ENCODE data around the gene RTP2.

RTP2 gene

DNA sequence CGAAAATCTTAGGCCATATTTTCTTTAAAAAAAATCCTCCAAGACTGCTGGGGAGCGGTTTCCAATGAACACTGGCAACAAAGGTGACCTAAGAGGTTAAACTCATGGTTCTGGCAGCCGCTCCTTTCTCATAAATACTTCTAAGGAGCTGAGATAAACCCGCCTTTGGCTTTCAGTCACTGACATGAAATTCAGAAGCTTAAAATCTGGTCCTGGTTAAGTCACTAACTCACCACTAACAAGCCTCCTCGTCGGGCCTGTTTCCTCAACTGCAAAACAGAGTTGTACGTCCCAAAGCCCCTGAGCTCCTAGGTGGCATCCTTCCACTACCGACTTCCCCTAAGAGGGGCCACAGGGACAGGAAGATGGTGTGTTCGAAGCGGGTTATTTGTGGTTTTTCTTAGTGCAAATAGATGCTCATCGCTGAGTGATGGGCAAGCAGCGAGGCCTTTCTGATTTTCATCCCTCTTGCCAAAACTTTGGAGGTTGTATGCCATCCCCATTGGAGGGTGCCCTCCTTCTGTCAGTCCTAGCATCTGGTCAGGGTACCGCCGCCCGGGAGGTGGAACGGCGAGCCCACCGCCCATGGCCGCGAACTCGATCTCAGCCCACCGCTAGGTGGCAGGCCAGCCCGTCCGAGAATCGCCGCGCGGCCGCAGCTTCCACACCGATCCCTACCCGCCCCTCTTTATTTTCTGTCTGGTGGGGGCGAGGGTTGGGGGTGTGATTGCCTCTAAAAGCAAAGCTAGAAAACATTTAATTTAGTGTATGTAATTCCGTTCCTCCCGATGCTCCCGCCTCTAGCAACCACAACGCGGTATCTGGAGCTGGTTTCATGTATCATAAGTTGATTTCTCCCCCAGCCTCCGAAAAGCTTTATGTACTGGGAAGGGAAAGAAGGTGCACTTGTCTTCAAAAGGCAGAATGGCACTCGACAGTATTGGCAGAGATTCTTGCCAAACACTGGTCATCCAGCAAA, 38.4 kb upstream of the RTP2 start:
- TF ChIP-seq ZBTB7A (IDR thresholded peaks at IDR 0.05; ENCODE audit: low read depth) (peak; percentile 99), RAD21 (IDR thresholded peaks at IDR 0.05; ENCODE audit: low read depth) (peak; percentile 84), YY1 (IDR thresholded peaks at IDR 0.05; ENCODE audit: low read depth) (peak; percentile 59; the same call in 1 of the 2 replicates)
- TF ChIP-seq, protein P1, sequence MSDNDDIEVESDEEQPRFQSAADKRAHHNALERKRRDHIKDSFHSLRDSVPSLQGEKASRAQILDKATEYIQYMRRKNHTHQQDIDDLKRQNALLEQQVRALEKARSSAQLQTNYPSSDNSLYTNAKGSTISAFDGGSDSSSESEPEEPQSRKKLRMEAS (IDR thresholded peaks at IDR 0.05) = no peak; the same call in 1 of the 2 replicates

DNA sequence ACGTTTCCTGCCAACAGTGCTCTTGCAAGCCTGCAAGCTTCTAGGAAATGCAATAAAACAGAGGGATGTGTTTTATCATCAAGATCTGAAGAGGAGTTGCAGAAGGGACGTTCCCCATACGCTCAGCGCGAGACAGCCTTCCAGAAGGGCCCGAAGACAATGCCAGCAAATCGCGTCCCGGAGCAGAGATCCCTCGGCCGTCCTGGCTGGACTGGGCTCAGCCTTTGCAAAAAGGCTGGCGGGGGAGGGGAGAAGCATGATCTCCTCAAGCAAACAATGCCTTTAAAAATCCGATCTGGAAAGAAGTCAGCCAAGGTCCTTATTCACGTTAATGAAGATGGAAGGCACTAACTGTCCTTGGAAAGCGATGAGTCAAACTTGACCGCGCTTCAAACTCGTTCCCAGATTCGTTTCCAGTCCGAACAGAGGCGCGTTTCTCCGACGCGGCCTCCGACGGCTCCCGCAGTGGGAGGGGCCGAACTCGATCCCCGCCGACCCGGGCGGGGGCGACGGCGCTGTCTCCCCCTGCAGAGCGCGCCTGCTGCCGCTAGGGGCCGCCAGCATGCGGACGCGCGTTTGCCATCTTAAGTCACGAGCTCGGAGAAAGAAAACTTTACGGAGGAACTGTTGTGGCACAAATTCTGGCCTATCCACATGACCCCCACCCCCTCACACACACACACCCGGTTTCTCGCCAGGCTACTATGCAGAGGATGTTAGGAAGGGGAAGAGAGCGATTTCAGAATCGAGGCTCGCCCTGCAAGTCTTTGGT, 37.4 kb upstream of the RTP2 start:
- no peak for TF ChIP-seq EP300 (IDR thresholded peaks at IDR 0.05; ENCODE audit: borderline replicate concordance)
- peak; percentile 43; the same call in 1 of the 2 replicates for TF ChIP-seq RAD21 (IDR thresholded peaks at IDR 0.05; ENCODE audit: low read depth)
- no peak for TF ChIP-seq FOXM1 (IDR thresholded peaks at IDR 0.05; ENCODE audit: borderline replicate concordance, low read depth)
- TF ChIP-seq, protein P2, sequence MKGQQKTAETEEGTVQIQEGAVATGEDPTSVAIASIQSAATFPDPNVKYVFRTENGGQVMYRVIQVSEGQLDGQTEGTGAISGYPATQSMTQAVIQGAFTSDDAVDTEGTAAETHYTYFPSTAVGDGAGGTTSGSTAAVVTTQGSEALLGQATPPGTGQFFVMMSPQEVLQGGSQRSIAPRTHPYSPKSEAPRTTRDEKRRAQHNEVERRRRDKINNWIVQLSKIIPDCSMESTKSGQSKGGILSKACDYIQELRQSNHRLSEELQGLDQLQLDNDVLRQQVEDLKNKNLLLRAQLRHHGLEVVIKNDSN (IDR thresholded peaks at IDR 0.05) = peak; percentile 29
- peak; percentile 77; the same call in 1 of the 2 replicates for TF ChIP-seq EGR1 (IDR thresholded peaks at IDR 0.05)
- no peak; the same call in 1 of the 2 replicates for TF ChIP-seq CREB1 (IDR thresholded peaks at IDR 0.05; ENCODE audit: low read depth)
- no peak for TF ChIP-seq TAF1 (IDR thresholded peaks at IDR 0.05; ENCODE audit: low read depth)
- TF ChIP-seq NFIC (IDR thresholded peaks at IDR 0.05) = no peak
- peak; percentile 86 for TF ChIP-seq YY1 (IDR thresholded peaks at IDR 0.05; ENCODE audit: low read depth)
- TF ChIP-seq CEBPB (IDR thresholded peaks at IDR 0.05) = no peak
- TF ChIP-seq TCF12 (IDR thresholded peaks at IDR 0.05; ENCODE audit: low read depth) = no peak
- TF ChIP-seq TEAD4 (IDR thresholded peaks at IDR 0.05) = no peak
- TF ChIP-seq, protein P1 (IDR thresholded peaks at IDR 0.05) = peak; percentile 77
- TF ChIP-seq, protein P3, sequence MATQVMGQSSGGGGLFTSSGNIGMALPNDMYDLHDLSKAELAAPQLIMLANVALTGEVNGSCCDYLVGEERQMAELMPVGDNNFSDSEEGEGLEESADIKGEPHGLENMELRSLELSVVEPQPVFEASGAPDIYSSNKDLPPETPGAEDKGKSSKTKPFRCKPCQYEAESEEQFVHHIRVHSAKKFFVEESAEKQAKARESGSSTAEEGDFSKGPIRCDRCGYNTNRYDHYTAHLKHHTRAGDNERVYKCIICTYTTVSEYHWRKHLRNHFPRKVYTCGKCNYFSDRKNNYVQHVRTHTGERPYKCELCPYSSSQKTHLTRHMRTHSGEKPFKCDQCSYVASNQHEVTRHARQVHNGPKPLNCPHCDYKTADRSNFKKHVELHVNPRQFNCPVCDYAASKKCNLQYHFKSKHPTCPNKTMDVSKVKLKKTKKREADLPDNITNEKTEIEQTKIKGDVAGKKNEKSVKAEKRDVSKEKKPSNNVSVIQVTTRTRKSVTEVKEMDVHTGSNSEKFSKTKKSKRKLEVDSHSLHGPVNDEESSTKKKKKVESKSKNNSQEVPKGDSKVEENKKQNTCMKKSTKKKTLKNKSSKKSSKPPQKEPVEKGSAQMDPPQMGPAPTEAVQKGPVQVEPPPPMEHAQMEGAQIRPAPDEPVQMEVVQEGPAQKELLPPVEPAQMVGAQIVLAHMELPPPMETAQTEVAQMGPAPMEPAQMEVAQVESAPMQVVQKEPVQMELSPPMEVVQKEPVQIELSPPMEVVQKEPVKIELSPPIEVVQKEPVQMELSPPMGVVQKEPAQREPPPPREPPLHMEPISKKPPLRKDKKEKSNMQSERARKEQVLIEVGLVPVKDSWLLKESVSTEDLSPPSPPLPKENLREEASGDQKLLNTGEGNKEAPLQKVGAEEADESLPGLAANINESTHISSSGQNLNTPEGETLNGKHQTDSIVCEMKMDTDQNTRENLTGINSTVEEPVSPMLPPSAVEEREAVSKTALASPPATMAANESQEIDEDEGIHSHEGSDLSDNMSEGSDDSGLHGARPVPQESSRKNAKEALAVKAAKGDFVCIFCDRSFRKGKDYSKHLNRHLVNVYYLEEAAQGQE (IDR thresholded peaks at IDR 0.05; ENCODE audit: low read depth) = no peak
- TF ChIP-seq ZBTB7A (IDR thresholded peaks at IDR 0.05; ENCODE audit: low read depth) = peak; percentile 99

DNA sequence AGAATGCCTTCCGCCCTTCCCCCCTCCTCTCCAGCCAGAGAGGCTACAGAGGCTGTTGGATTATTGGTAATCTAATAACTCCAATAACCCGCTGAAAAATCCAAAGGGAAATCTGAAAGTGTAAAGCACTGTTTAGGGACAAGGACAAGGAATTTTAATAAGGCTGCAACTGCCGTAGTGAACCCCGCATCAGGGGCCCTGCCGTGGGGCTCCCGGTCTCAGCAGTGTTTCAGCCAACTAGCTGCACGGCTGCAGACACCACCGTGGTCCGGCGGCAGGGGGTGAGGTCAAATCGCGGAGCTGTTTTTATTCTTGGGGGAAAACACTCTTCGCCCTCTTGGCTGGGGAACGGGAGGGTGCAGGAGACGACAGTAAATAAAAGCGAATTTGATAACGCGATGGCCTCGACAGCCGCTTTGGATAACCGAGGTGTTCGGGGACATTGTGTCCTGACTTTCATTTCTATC, 36.8 kb upstream of the RTP2 start:
- TF ChIP-seq TEAD4 (IDR thresholded peaks at IDR 0.05) (0 out of 2 replicates have a peak, but pooled peaks have one; percentile 40), TCF12 (IDR thresholded peaks at IDR 0.05; ENCODE audit: low read depth) (0 out of 2 replicates have a peak, but pooled peaks have one; percentile 22), TAF1 (IDR thresholded peaks at IDR 0.05; ENCODE audit: low read depth) (no peak), NFIC (IDR thresholded peaks at IDR 0.05) (peak; percentile 21; the same call in 1 of the 2 replicates), YY1 (IDR thresholded peaks at IDR 0.05; ENCODE audit: low read depth) (no peak), RAD21 (IDR thresholded peaks at IDR 0.05; ENCODE audit: low read depth) (no peak)

DNA sequence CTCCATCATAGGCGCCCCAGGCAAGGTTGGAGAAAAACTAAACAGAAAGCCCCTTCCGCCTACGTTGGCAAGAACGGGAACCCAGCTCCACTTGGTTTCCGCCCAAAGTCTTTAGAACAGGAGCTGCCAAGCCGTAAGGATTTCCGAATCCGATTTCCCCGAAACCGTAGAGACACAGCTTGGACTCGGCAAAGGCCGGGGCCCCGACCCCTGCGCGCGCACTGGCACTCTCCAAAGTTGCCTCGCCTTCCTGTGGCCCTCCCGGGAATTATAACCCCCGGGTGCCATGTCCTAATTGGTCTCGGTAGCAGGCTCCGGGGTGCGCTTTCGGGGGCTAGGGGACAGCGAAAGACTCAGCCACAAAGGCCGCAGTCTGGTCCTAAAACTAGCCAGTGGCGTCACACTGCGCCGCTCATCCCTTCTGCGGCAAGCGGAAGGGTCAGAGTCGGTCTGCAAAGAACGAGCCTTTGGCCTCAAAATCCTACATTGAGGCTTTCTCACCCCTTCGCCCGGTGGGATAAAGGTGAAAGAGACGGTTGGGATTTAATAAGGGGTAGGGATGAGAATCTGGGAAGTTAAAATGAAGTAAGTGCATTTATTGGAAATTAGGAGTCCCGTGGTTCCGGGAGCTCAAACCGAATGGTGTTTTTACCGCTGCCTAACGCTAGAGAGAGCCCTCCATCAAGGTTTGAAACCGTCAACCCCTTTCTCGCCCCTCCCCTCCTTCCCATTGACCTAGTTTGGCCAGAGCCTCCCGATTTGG, 36.2 kb upstream of the RTP2 start:
- no peak for TF ChIP-seq EGR1 (IDR thresholded peaks at IDR 0.05)
- TF ChIP-seq, protein P1 (IDR thresholded peaks at IDR 0.05) = peak; percentile 33; the same call in 1 of the 2 replicates
- TF ChIP-seq NFIC (IDR thresholded peaks at IDR 0.05) = no peak
- TF ChIP-seq YY1 (IDR thresholded peaks at IDR 0.05; ENCODE audit: low read depth) = 0 out of 2 replicates have a peak, but pooled peaks have one; percentile 41
- no peak for TF ChIP-seq FOXM1 (IDR thresholded peaks at IDR 0.05; ENCODE audit: borderline replicate concordance, low read depth)
- TF ChIP-seq TEAD4 (IDR thresholded peaks at IDR 0.05) = no peak
- TF ChIP-seq TCF12 (IDR thresholded peaks at IDR 0.05; ENCODE audit: low read depth) = no peak
- TF ChIP-seq ZBTB7A (IDR thresholded peaks at IDR 0.05; ENCODE audit: low read depth) = no peak
- peak; percentile 98 for TF ChIP-seq RAD21 (IDR thresholded peaks at IDR 0.05; ENCODE audit: low read depth)
- no peak for TF ChIP-seq CEBPB (IDR thresholded peaks at IDR 0.05)

DNA sequence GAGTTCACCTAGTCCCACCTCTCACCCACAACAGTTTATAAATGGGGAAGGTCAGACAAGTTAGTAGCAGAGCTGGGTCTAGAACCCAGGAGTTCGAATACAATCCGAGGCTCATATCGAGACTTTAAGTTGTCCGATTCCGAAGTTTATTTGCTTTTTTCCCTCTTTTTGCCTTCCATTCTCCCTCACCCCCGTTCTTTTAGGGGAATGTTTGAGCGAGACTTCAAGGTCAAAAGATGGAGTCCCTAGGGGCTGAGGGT, 35.6 kb upstream of the RTP2 start:
- TF ChIP-seq, protein P1 (IDR thresholded peaks at IDR 0.05) = no peak
- TF ChIP-seq CREB1 (IDR thresholded peaks at IDR 0.05; ENCODE audit: low read depth) = no peak
- no peak for TF ChIP-seq CEBPB (IDR thresholded peaks at IDR 0.05)
- TF ChIP-seq ZBTB7A (IDR thresholded peaks at IDR 0.05; ENCODE audit: low read depth) = no peak
- no peak for TF ChIP-seq YY1 (IDR thresholded peaks at IDR 0.05; ENCODE audit: low read depth)
- TF ChIP-seq, protein P3 (IDR thresholded peaks at IDR 0.05; ENCODE audit: low read depth) = no peak
- no peak for TF ChIP-seq TCF12 (IDR thresholded peaks at IDR 0.05; ENCODE audit: low read depth)
- TF ChIP-seq NFIC (IDR thresholded peaks at IDR 0.05) = no peak
- no peak for TF ChIP-seq FOXM1 (IDR thresholded peaks at IDR 0.05; ENCODE audit: borderline replicate concordance, low read depth)
- no peak for TF ChIP-seq EGR1 (IDR thresholded peaks at IDR 0.05)
- TF ChIP-seq RAD21 (IDR thresholded peaks at IDR 0.05; ENCODE audit: low read depth) = no peak
- TF ChIP-seq, protein P2 (IDR thresholded peaks at IDR 0.05) = no peak
- TF ChIP-seq TAF1 (IDR thresholded peaks at IDR 0.05; ENCODE audit: low read depth) = no peak
- no peak for TF ChIP-seq TEAD4 (IDR thresholded peaks at IDR 0.05)
- no peak for TF ChIP-seq EP300 (IDR thresholded peaks at IDR 0.05; ENCODE audit: borderline replicate concordance)

Measured in Ishikawa (cell line).